HepG2 (cell line): ENCODE measurements around the gene MYO5B. TPM values are rescaled to one million over a fixed set of nuclear protein-coding genes. Genes with fewer than 3 reads are reported as not detected.

Source experiments
- ATAC-seq: fragments of 200-7000 bp; cut with Tn5 transposase; 3 replicates; pipeline ENCODE4 v1.9.1; 2020; ENCODE audit warnings: mild to moderate bottlenecking, moderate library complexity
- BruUV-seq: library from RNA; stranded (reverse); fragments of 400-500 nt; replicated peaks from 2 replicates; lab custom pipeline; 2021; lab: Mats Ljungman, UMichigan
- CTCF ChIA-PET: fragments of 300-600 bp; formaldehyde crosslinking; extraction: SDS; loops from one replicate; lab custom pipeline; 2021; ENCODE audit warnings: low total read pairs, inconsistent platforms, low intra/inter-chr PET ratio; lab: Yijun Ruan, JAX
- POLR2A ChIA-PET: fragments of 350-600 bp; sonication (Branson Sonifier 250); formaldehyde crosslinking; loops from one replicate; lab custom pipeline; 2020; ENCODE audit warnings: antibody characterized with exemption, inconsistent platforms; lab: Yijun Ruan, JAX
- DNase-seq: peaks from one replicate; pipeline ENCODE4 v3.0.0-alpha.2; 2015; ENCODE audit warnings: low spot score
- FAIRE-seq: peaks from 3 replicates; lab custom pipeline; 2011; peaks lifted over from hg19 to GRCh38; lab: Jason Lieb, UNC
- H2AFZ ChIP-seq: one replicate; pipeline ENCODE4 v1.6.1; 2011; ENCODE audit warnings: low read length, inconsistent platforms
- H3K27ac ChIP-seq: fragments of 300-600 bp; 3 replicates; pipeline ENCODE4 v1.8.0; 2011; ENCODE audit warnings: mixed run types, mild to moderate bottlenecking, mixed read lengths, low read length, inconsistent platforms; ENCODE audit not compliant: insufficient read depth; ENCODE audit errors: extremely low read length
- H3K27me3 ChIP-seq, 2 experiments: fragments of 200-600 bp in 1 of 2; 2 replicates in 1 of 2; 3 replicates in 1 of 2; pipeline versions ENCODE4 v1.6.0 to v1.8.0; 2011; ENCODE audit warnings: low read length in 2 of 2, mild to moderate bottlenecking in 2 of 2, moderate library complexity in 2 of 2, inconsistent platforms in 1 of 2; ENCODE audit not compliant: insufficient read depth in 2 of 2, control insufficient read depth in 1 of 2
- H3K36me3 ChIP-seq, 2 experiments: fragments of 200-600 bp in 1 of 2; replicated peaks in 1 of 2; 2 replicates in 1 of 2; 3 replicates in 1 of 2; pipeline versions ENCODE4 v1.5.1 to v1.8.0; 2011; ENCODE audit warnings: low read length in 2 of 2, inconsistent platforms in 1 of 2; ENCODE audit not compliant: insufficient read depth in 2 of 2, control insufficient read depth in 1 of 2
- H3K4me1 ChIP-seq: 2 replicates; pipeline ENCODE4 v1.5.1; 2012; ENCODE audit warnings: low read length, inconsistent platforms; ENCODE audit not compliant: insufficient read depth
- H3K4me2 ChIP-seq: 2 replicates; pipeline ENCODE4 v1.6.0; 2011; ENCODE audit warnings: low read depth, low read length, inconsistent platforms
- H3K4me3 ChIP-seq, 3 experiments: fragments of 200-600 bp in 1 of 3; sonication (generic), shearing (Covaris generic) in 1 of 3; replicated peaks in 1 of 3; 2 replicates each; pipeline ENCODE4 v1.5.1; 2011 to 2016; ENCODE audit warnings: low read length in 3 of 3, inconsistent platforms in 2 of 3, low read depth in 2 of 3, mild to moderate bottlenecking in 2 of 3, control low read depth in 1 of 3, mixed read lengths in 1 of 3; ENCODE audit not compliant: insufficient read depth in 1 of 3
- H3K79me2 ChIP-seq: one replicate; pipeline ENCODE4 v1.6.1; 2011; ENCODE audit warnings: low read length, inconsistent platforms; ENCODE audit not compliant: insufficient read depth
- H3K9ac ChIP-seq: 2 replicates; pipeline ENCODE4 v1.6.0; 2011; ENCODE audit warnings: mild to moderate bottlenecking, low read depth, low read length, inconsistent platforms; ENCODE audit not compliant: insufficient read depth
- H3K9me3 ChIP-seq: 2 replicates; pipeline ENCODE4 v1.5.1; 2012; ENCODE audit warnings: mild to moderate bottlenecking, low read length
- H4K20me1 ChIP-seq: 2 replicates; pipeline ENCODE4 v1.6.0; 2011; ENCODE audit warnings: inconsistent platforms, mild to moderate bottlenecking, low read length, moderate library complexity; ENCODE audit not compliant: insufficient read depth
- DR1 ChIP-seq: sonication (generic); formaldehyde crosslinking; IDR thresholded peaks from 2 replicates; pipeline ENCODE4 v1.8.0; 2021; ENCODE audit warnings: mild to moderate bottlenecking, missing genetic modification reagents, inconsistent platforms
- HNRNPL ChIP-seq: fragments of 200-400 bp; formaldehyde crosslinking; IDR thresholded peaks from 2 replicates; pipeline ENCODE4 v1.6.1; 2017; ENCODE audit warnings: mild to moderate bottlenecking, low read depth, low read length
- HOXA9 ChIP-seq: sonication (generic); formaldehyde crosslinking; IDR thresholded peaks from 2 replicates; pipeline ENCODE4 v1.8.1; 2022; ENCODE audit warnings: missing genetic modification reagents, mild to moderate bottlenecking, moderate library complexity, borderline replicate concordance
- NFIB ChIP-seq: sonication (generic); formaldehyde crosslinking; IDR thresholded peaks from 2 replicates; pipeline ENCODE4 v1.9.0; 2021; ENCODE audit warnings: missing genetic modification reagents, mild to moderate bottlenecking, borderline replicate concordance
- RARA ChIP-seq: IDR thresholded peaks from 2 replicates; pipeline ENCODE4 v1.6.1; 2016; ENCODE audit warnings: missing genetic modification reagents, missing compliant biosample characterization
- RELA ChIP-seq: sonication (generic); formaldehyde crosslinking; IDR thresholded peaks from 2 replicates; pipeline ENCODE4 v1.4.0; 2020; ENCODE audit warnings: missing genetic modification reagents
- SMAD3 ChIP-seq: sonication (generic); formaldehyde crosslinking; IDR thresholded peaks from 2 replicates; pipeline ENCODE4 v1.4.0; 2020; ENCODE audit warnings: missing genetic modification reagents
- SOX13 ChIP-seq, 3 experiments: fragments of 450-650 bp in 1 of 3; sonication (generic) in 1 of 3; formaldehyde crosslinking in 1 of 3; IDR thresholded peaks in 2 of 3; conservative IDR thresholded peaks in 1 of 3; 2 replicates each; pipeline versions ENCODE4 v1.5.0 to v1.6.1; 2016 to 2020; ENCODE audit warnings: antibody characterized with exemption in 1 of 3, mild to moderate bottlenecking in 1 of 3, missing compliant biosample characterization in 1 of 3, missing genetic modification reagents in 1 of 3, moderate library complexity in 1 of 3
- SOX5 ChIP-seq: IDR thresholded peaks from 2 replicates; pipeline ENCODE4 v1.6.1; 2016; ENCODE audit warnings: borderline replicate concordance
- ZNF761 ChIP-seq: sonication (generic); formaldehyde crosslinking; conservative IDR thresholded peaks from 2 replicates; pipeline ENCODE4 v1.4.0; 2020; ENCODE audit warnings: mild to moderate bottlenecking, missing genetic modification reagents
- ZNF766 ChIP-seq: sonication (generic); formaldehyde crosslinking; IDR thresholded peaks from 2 replicates; pipeline ENCODE4 v1.5.0; 2020; ENCODE audit warnings: missing genetic modification reagents, borderline replicate concordance
- ZNF780A ChIP-seq: sonication (generic); formaldehyde crosslinking; IDR thresholded peaks from 2 replicates; pipeline ENCODE4 v1.8.0; 2022; ENCODE audit warnings: mild to moderate bottlenecking, missing genetic modification reagents, moderate library complexity
- WGBS: methylation state at CpG from one replicate; pipeline ENCODE4 v1.1.6; 2017; ENCODE audit warnings: low lambda C conversion rate; 5-methylcytosine and 5-hydroxymethylcytosine counted together
- in situ Hi-C: cut with HindIII; loops from 2 replicates; pipeline ENCODE4 v1.10.0; 2017; ENCODE audit warnings: low pct_unique_long_range_greater_than_20kb; ENCODE audit not compliant: extremely low pct_ligation_motif_present
- intact Hi-C: fragments of 100-400 bp; cut with micrococcal nuclease; formaldehyde crosslinking; loops from one replicate; pipeline ENCODE4 v1.10.0; 2022; ENCODE audit not compliant: unreplicated experiment
- polyA plus RNA-seq, 8 experiments: library from polyadenylated mRNA; depleted of rRNA in 3 of 8; stranded (reverse) in 7 of 8; unstranded in 1 of 8; fragments of >200 nt; fragmentation: Illumina TruSeq in 4 of 8; extraction: Trizol in 4 of 8; gene quantifications; 2 replicates each; pipeline versions ENCODE4 v1.2.1 to v1.2.3, GENCODE V29; 2011 to 2016; ENCODE audit warnings: low read depth in 4 of 8, missing spikeins in 1 of 8, mixed read lengths in 1 of 8; ENCODE audit not compliant: insufficient read depth in 1 of 8
- total RNA-seq, 5 experiments: library from RNA; depleted of rRNA; stranded (reverse); fragments of >200 nt; fragmentation: Illumina TruSeq; extraction: Trizol; gene quantifications; 2 replicates each; pipeline ENCODE4 v1.2.3, GENCODE V29; 2016; ENCODE audit warnings: low read depth in 1 of 5
- TF ChIP-seq, protein P1 (sequence below): sonication (generic); formaldehyde crosslinking; IDR thresholded peaks from 2 replicates; pipeline ENCODE4 v1.4.0; 2020; ENCODE audit warnings: missing genetic modification reagents, borderline replicate concordance
- TF ChIP-seq, protein P2 (sequence below): sonication (generic); formaldehyde crosslinking; IDR thresholded peaks from 2 replicates; pipeline ENCODE4 v1.8.1; 2023; ENCODE audit warnings: missing genetic modification reagents, mild to moderate bottlenecking, borderline replicate concordance
- TF ChIP-seq, protein P3 (sequence below): sonication (generic); formaldehyde crosslinking; IDR thresholded peaks from 2 replicates; pipeline ENCODE4 v1.8.0; 2023; ENCODE audit warnings: mild to moderate bottlenecking, missing genetic modification reagents
- TF ChIP-seq, protein P4 (sequence below): sonication (generic); formaldehyde crosslinking; IDR thresholded peaks from 2 replicates; pipeline ENCODE4 v1.8.0; 2022; ENCODE audit warnings: mild to moderate bottlenecking, missing genetic modification reagents; ENCODE audit not compliant: insufficient replicate concordance
- TF ChIP-seq, protein P5 (sequence below): sonication (generic); formaldehyde crosslinking; IDR thresholded peaks from 2 replicates; pipeline ENCODE4 v1.8.0; 2022; ENCODE audit warnings: mild to moderate bottlenecking, missing genetic modification reagents, moderate library complexity

Gene MYO5B
- total and polyA plus RNA-seq, 2 of the 13 experiments (the other 11 are each of a cell fraction or from before 2014, with no cell fraction given) = 13.1 to 24.0 TPM

DNA sequence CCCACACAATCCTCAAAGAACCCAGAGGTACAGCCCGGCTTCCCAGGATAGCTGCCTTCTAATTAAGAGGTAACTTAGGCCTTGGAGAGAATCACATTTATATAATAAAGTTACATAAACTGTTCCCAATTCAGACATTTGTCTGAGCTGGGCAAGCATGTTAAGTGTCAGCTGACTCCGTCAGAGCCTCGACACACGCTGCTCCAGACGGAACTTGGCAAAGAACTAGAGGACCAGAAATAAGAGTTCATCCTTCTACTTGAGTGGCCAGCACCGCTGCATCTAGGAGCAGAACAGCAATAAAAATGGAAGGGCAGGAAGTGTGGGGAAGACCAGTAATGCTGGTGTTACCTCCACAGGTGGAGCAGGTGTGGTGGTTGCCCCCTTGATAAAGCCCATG lies 80.5 kb downstream of the MYO5B start (continued):
- TF ChIP-seq, protein P1, sequence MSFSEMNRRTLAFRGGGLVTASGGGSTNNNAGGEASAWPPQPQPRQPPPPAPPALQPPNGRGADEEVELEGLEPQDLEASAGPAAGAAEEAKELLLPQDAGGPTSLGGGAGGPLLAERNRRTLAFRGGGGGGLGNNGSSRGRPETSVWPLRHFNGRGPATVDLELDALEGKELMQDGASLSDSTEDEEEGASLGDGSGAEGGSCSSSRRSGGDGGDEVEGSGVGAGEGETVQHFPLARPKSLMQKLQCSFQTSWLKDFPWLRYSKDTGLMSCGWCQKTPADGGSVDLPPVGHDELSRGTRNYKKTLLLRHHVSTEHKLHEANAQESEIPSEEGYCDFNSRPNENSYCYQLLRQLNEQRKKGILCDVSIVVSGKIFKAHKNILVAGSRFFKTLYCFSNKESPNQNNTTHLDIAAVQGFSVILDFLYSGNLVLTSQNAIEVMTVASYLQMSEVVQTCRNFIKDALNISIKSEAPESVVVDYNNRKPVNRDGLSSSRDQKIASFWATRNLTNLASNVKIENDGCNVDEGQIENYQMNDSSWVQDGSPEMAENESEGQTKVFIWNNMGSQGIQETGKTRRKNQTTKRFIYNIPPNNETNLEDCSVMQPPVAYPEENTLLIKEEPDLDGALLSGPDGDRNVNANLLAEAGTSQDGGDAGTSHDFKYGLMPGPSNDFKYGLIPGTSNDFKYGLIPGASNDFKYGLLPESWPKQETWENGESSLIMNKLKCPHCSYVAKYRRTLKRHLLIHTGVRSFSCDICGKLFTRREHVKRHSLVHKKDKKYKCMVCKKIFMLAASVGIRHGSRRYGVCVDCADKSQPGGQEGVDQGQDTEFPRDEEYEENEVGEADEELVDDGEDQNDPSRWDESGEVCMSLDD (CRISPR knock-in tag) = no peak
- TF ChIP-seq SMAD3 (CRISPR knock-in tag) = no peak
- TF ChIP-seq, protein P2, sequence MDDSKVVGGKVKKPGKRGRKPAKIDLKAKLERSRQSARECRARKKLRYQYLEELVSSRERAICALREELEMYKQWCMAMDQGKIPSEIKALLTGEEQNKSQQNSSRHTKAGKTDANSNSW (CRISPR knock-in tag) = no peak
- TF ChIP-seq HOXA9 (CRISPR knock-in tag) = no peak
- TF ChIP-seq, all 625 proteins: peak for 0

DNA sequence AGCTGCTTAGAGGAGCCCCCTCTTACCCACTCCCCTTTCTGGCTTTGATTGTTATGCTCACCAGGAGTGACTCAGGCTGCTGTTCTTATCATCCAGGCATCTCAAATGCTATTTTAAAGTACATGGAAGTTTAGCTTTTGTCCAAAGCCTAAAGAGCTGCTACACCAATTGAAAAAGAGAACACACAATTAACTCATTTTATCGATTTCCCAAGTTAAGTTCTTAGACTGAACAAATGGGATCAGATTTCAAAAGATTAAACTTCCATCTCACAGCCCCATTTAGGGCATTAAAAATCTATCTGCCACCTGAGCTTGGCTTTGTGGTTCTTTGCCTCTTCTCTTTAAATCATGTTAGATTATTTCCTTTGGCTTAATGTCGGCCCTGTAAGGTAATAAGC lies 81.2 kb downstream of the MYO5B start:
- WGBS = 74% methylated on average over 2 of the region's 2 CpGs
- in situ Hi-C loops (no loop called here), intact Hi-C loops (no loop called here)
- Histone ChIP-seq H3K27ac (no peak overlapping the region), H3K9me3 (no peaks in the 10 kb centered on the region), H3K79me2 (no peaks in the 10 kb centered on the region), H3K9ac (no peak overlapping the region), H4K20me1 (no peaks in the 10 kb centered on the region), H3K4me1 (peaks cover 14% of the 10 kb centered on the region), H3K36me3 (no peaks in the 10 kb centered on the region), H3K27me3 (no peaks in the 10 kb centered on the region), H2AFZ (no peak overlapping the region), H3K4me3 (no peak overlapping the region), H3K4me2 (no peak overlapping the region)
- CTCF ChIA-PET = no interaction called here
- FAIRE-seq (no peak), ATAC-seq (no peak), DNase-seq (no peak)
- BruUV-seq = no TSS peak
- POLR2A ChIA-PET = no interaction called here
- TF ChIP-seq RELA (CRISPR knock-in tag) (no peak), ZNF766 (CRISPR knock-in tag) (no peak), HNRNPL (no peak), NFIB (no peak), RARA (CRISPR knock-in tag) (no peak), DR1 (CRISPR knock-in tag) (no peak), SOX13 (IDR thresholded peaks at IDR 0.05) (no peak), SOX13 (CRISPR knock-in tag; conservative IDR thresholded peaks at IDR 0.05 in 1 of 2, IDR thresholded peaks at IDR 0.05 in 1 of 2) (no peak), ZNF780A (CRISPR knock-in tag) (no peak), ZNF761 (CRISPR knock-in tag) (no peak), SOX5 (no peak)
- TF ChIP-seq, protein P3, sequence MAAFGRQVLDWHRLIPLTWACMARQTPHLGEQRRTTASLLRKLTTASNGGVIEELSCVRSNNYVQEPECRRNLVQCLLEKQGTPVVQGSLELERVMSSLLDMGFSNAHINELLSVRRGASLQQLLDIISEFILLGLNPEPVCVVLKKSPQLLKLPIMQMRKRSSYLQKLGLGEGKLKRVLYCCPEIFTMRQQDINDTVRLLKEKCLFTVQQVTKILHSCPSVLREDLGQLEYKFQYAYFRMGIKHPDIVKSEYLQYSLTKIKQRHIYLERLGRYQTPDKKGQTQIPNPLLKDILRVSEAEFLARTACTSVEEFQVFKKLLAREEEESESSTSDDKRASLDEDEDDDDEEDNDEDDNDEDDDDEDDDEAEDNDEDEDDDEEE = no peak
- TF ChIP-seq, protein P4, sequence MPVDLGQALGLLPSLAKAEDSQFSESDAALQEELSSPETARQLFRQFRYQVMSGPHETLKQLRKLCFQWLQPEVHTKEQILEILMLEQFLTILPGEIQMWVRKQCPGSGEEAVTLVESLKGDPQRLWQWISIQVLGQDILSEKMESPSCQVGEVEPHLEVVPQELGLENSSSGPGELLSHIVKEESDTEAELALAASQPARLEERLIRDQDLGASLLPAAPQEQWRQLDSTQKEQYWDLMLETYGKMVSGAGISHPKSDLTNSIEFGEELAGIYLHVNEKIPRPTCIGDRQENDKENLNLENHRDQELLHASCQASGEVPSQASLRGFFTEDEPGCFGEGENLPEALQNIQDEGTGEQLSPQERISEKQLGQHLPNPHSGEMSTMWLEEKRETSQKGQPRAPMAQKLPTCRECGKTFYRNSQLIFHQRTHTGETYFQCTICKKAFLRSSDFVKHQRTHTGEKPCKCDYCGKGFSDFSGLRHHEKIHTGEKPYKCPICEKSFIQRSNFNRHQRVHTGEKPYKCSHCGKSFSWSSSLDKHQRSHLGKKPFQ (CRISPR knock-in tag) = no peak
- TF ChIP-seq, protein P5, sequence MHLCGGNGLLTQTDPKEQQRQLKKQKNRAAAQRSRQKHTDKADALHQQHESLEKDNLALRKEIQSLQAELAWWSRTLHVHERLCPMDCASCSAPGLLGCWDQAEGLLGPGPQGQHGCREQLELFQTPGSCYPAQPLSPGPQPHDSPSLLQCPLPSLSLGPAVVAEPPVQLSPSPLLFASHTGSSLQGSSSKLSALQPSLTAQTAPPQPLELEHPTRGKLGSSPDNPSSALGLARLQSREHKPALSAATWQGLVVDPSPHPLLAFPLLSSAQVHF = no peak
